Suppressor macrophage (primary cell): Measurements from ENCODE around the gene SLC30A7.
A peak's percentile ranks its signal among the peaks of the same experiment; 100 is the strongest.

Experiments used
- DNase-seq, 4 experiments: peaks; one replicate each; pipeline ENCODE4 v3.0.0-alpha.2; 2020 to 2022

Gene SLC30A7

GRCh38 chr1:100988121-100988520, 92.2 kb downstream of the SLC30A7 start:
- no peak for DNase-seq

- DNase-seq: no peak
These were observed 93.6 kb downstream of the SLC30A7 start for GRCh38 chr1:100989306-100990077.

GRCh38 chr1:100995198-100995988, 99.5 kb downstream of the SLC30A7 start:
- DNase-seq: no peak

GRCh38 chr1:100998426-100998825, 102.5 kb downstream of the SLC30A7 start:
- no peak for DNase-seq

- no peak for DNase-seq
These were observed 104.4 kb downstream of the SLC30A7 start for GRCh38 chr1:101000131-101000873.

GRCh38 chr1:101002551-101002950, 106.7 kb downstream of the SLC30A7 start:
- DNase-seq: peak; percentile 60 to 85 (median 72)

- DNase-seq: no peak
These were observed 107.2 kb downstream of the SLC30A7 start for GRCh38 chr1:101003012-101003650.

GRCh38 chr1:101004061-101004460, 108.2 kb downstream of the SLC30A7 start:
- peak; percentile 5 to 59 (median 31) for DNase-seq

- DNase-seq: peak; percentile 15 to 51 (median 32)
These were observed 108.8 kb downstream of the SLC30A7 start for GRCh38 chr1:101004670-101005069.

GRCh38 chr1:101005183-101005582, 109.3 kb downstream of the SLC30A7 start:
- no peak for DNase-seq

GRCh38 chr1:101005871-101006270, 110.0 kb downstream of the SLC30A7 start:
- DNase-seq: no peak

- peak in 2 of 4 experiments; percentile 9 to 19 for DNase-seq
These were observed 110.7 kb downstream of the SLC30A7 start for GRCh38 chr1:101006553-101006952.

GRCh38 chr1:101008229-101008834, 112.4 kb downstream of the SLC30A7 start:
- DNase-seq: no peak

- DNase-seq: no peak
These were observed 117.9 kb downstream of the SLC30A7 start for GRCh38 chr1:101013776-101014175.

- no peak for DNase-seq
These were observed 121.6 kb downstream of the SLC30A7 start for GRCh38 chr1:101017448-101017847.

- peak in 3 of 4 experiments; percentile 23 to 68 (median 58) for DNase-seq
These were observed 126.4 kb downstream of the SLC30A7 start for GRCh38 chr1:101022294-101022693.

- peak in 3 of 4 experiments; percentile 4 to 19 (median 7) for DNase-seq
These were observed 129.4 kb downstream of the SLC30A7 start for GRCh38 chr1:101025283-101025656.

- DNase-seq: peak; percentile 90 to 95 (median 92)
These were observed 130.0 kb downstream of the SLC30A7 start, which contains the start of gene DPH5 for GRCh38 chr1:101025657-101026429. Gene DPH5 (minus strand): TSS chr1:101025784. CDS start chr1:101025443, 341 bp downstream.

GRCh38 chr1:101026430-101026788, 130.5 kb downstream of the SLC30A7 start:
- DNase-seq: no peak

- DNase-seq: no peak
These were observed 131.4 kb downstream of the SLC30A7 start for GRCh38 chr1:101027194-101027772.

GRCh38 chr1:101028466-101028865, 132.6 kb downstream of the SLC30A7 start:
- DNase-seq: no peak
